C4-2B (cell line): Measurements from ENCODE around the gene IFT52.
"Not testable (repeated sequence)": the region's sequence is repeated elsewhere in the genome, so short reads cannot be mapped to it uniquely, and the experiment has no call there.

Source experiments
- H3K27ac ChIP-seq: fragments of 450-650 bp; 2 replicates; pipeline ENCODE4 v1.5.1; 2017
- CTCF ChIP-seq: fragments of 450-650 bp; conservative IDR thresholded peaks from 2 replicates; pipeline ENCODE4 v1.5.1; 2017; ENCODE audit warnings: mild to moderate bottlenecking
- ZFX ChIP-seq: fragments of 450-650 bp; IDR thresholded peaks from 2 replicates; pipeline ENCODE4 v1.6.1; 2017

IFT52 gene

GRCh38 chr20:43576108-43576507 lies 14.6 kb upstream of the IFT52 start:
- H3K27ac ChIP-seq, result no peak overlapping the region
- TF ChIP-seq ZFX, result no peak
- no peak for TF ChIP-seq CTCF

GRCh38 chr20:43579861-43580793 lies 10.6 kb upstream of the IFT52 start:
- TF ChIP-seq CTCF (no peak), ZFX (no peak)
- no peak overlapping the region for H3K27ac ChIP-seq

- H3K27ac ChIP-seq, result no peak overlapping the region
- TF ChIP-seq ZFX (no peak), CTCF (no peak)
Measured at GRCh38 chr20:43583133-43583864, 7.4 kb upstream of the IFT52 start.

GRCh38 chr20:43583982-43584432 lies 6.7 kb upstream of the IFT52 start:
- H3K27ac ChIP-seq, result no peak overlapping the region
- TF ChIP-seq ZFX (no peak), CTCF (no peak)

GRCh38 chr20:43584448-43585136 lies 6.1 kb upstream of the IFT52 start:
- TF ChIP-seq ZFX, result no peak
- TF ChIP-seq CTCF, result no peak
- no peak overlapping the region for H3K27ac ChIP-seq

GRCh38 chr20:43586641-43587040 lies 4.1 kb upstream of the IFT52 start:
- TF ChIP-seq CTCF (no peak), ZFX (no peak)
- no peak overlapping the region for H3K27ac ChIP-seq

- H3K27ac ChIP-seq, result not testable (repeated sequence)
Measured at GRCh38 chr20:43588526-43588925, 2.2 kb upstream of the IFT52 start.
